HEK293T (cell line): ENCODE measurements around the gene PRXL2C.

Source experiments
- BHLHE40 ChIP-seq: fragments of 450-650 bp; IDR thresholded peaks from 2 replicates; pipeline ENCODE4 v1.6.1; 2016; ENCODE audit warnings: mild to moderate bottlenecking, moderate library complexity, borderline replicate concordance
- CTBP1 ChIP-seq: fragments of 450-650 bp; IDR thresholded peaks from 2 replicates; pipeline ENCODE4 v1.6.1; 2016; ENCODE audit warnings: borderline replicate concordance
- FOXK2 ChIP-seq: fragments of 450-650 bp; IDR thresholded peaks from 2 replicates; pipeline ENCODE4 v1.6.1; 2016; ENCODE audit warnings: mild to moderate bottlenecking
- FOXM1 ChIP-seq: fragments of 450-650 bp; IDR thresholded peaks from 2 replicates; pipeline ENCODE4 v1.6.1; 2017; ENCODE audit warnings: mild to moderate bottlenecking, borderline replicate concordance
- HDGF ChIP-seq: fragments of 450-650 bp; IDR thresholded peaks from 2 replicates; pipeline ENCODE4 v1.6.1; 2017; ENCODE audit warnings: antibody characterized with exemption, borderline replicate concordance
- PKNOX1 ChIP-seq: fragments of 450-650 bp; IDR thresholded peaks from 2 replicates; pipeline ENCODE4 v1.6.1; 2016
- SP1 ChIP-seq: fragments of 450-650 bp; IDR thresholded peaks from 2 replicates; pipeline ENCODE4 v1.6.1; 2017
- ZNF384 ChIP-seq: fragments of 450-650 bp; IDR thresholded peaks from 2 replicates; pipeline ENCODE4 v1.6.1; 2016

- TF ChIP-seq FOXM1 (no peak), HDGF (no peak), FOXK2 (no peak), BHLHE40 (no peak), SP1 (no peak), CTBP1 (no peak), PKNOX1 (peak; percentile 74; the same call in 1 of the 2 replicates), ZNF384 (peak; percentile 86)
These were observed 38.2 kb downstream of the PRXL2C start for GRCh38 chr9:96616817-96617438.
